Limb (tissue), 2 donors: Measurements from ENCODE around the gene ENOX1.

Source experiments
- DNase-seq, 2 donors: peaks; one replicate each; pipeline ENCODE4 v3.0.0-alpha.2; 2016; ENCODE audit errors: extremely low spot score in 2 of 2

The ENOX1 gene

DNA sequence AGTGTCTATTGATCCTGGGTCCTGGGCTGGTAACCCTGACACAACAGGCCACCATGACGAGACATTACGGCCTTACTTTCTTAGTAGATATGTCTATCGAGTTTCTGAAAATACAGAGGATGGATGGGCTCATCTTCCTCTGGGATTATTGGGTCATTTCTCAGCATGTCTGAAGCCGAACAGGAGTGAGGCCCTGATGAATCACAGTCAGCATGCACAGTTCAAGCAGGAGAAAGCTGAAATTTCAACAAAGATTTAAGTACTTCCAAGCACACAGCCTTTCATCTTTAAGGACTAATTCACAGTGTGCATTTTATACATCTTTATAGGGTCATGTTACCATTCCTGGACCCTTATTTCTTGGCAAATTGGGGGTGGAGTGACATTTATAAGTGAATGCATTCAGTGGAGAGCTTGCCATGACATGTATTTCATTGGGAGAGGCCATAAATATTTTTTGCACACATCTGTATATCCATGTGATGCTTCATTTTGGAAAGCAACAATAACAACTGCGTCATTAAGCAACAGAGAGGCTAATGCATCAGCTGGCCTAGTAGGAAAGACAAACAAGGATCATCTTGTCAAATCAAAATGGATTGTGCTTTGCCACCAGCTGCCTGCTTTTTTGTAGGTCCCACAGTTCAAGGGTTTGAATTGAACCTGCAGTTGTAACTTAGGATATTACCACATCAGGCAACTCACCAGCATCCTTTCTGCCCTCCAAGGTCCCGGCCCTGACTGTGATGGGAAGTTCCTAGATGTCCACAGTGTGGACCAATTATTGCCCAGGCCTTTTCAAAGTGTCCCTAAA lies 619.9 kb downstream of the ENOX1 start:
- no peak for DNase-seq
